Loucy (cell line): ENCODE measurements around the gene EMC1.

Source experiments
- EZH2phosphoT487 ChIP-seq: fragments of 200-600 bp; IDR thresholded peaks from 2 replicates; pipeline ENCODE4 v1.6.1; 2018; ENCODE audit warnings: antibody characterized with exemption, mild to moderate bottlenecking, moderate library complexity, borderline replicate concordance
- TF ChIP-seq, protein P1 (sequence below): fragments of 200-600 bp; sonication (generic); conservative IDR thresholded peaks from 2 replicates; pipeline ENCODE4 v1.5.1; 2014; ENCODE audit warnings: mild to moderate bottlenecking, antibody characterized with exemption, low read length

DNA sequence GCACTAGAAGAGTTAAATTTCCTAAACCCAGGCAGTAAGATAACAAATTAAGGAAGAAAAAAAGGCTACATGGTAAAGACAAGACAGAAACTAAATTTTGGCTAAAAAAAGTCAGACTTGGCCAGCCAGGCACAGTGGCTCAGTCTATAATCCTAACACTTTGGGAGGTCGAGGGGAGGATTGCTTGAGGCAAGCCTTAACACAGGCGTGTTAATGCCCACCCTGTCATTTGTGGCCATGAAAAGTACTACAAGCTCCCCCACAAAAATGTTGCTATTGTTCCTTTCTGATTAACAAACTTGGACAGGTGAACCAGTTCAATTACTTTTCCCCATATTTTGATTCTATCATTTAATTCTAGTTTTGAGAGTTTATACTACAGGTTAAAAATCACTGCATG, 73.5 kb downstream of the EMC1 start:
- TF ChIP-seq, protein P1, sequence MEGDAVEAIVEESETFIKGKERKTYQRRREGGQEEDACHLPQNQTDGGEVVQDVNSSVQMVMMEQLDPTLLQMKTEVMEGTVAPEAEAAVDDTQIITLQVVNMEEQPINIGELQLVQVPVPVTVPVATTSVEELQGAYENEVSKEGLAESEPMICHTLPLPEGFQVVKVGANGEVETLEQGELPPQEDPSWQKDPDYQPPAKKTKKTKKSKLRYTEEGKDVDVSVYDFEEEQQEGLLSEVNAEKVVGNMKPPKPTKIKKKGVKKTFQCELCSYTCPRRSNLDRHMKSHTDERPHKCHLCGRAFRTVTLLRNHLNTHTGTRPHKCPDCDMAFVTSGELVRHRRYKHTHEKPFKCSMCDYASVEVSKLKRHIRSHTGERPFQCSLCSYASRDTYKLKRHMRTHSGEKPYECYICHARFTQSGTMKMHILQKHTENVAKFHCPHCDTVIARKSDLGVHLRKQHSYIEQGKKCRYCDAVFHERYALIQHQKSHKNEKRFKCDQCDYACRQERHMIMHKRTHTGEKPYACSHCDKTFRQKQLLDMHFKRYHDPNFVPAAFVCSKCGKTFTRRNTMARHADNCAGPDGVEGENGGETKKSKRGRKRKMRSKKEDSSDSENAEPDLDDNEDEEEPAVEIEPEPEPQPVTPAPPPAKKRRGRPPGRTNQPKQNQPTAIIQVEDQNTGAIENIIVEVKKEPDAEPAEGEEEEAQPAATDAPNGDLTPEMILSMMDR: 0 out of 2 replicates have a peak, but pooled peaks have one; percentile 9
- no peak for TF ChIP-seq EZH2phosphoT487
